HuH-7.5 (cell line): ENCODE measurements around the gene FGF11.

Source experiments
- DNase-seq: peaks from one replicate; pipeline ENCODE4 v3.0.0; 2011; ENCODE audit warnings: low spot score

Gene FGF11

DNA sequence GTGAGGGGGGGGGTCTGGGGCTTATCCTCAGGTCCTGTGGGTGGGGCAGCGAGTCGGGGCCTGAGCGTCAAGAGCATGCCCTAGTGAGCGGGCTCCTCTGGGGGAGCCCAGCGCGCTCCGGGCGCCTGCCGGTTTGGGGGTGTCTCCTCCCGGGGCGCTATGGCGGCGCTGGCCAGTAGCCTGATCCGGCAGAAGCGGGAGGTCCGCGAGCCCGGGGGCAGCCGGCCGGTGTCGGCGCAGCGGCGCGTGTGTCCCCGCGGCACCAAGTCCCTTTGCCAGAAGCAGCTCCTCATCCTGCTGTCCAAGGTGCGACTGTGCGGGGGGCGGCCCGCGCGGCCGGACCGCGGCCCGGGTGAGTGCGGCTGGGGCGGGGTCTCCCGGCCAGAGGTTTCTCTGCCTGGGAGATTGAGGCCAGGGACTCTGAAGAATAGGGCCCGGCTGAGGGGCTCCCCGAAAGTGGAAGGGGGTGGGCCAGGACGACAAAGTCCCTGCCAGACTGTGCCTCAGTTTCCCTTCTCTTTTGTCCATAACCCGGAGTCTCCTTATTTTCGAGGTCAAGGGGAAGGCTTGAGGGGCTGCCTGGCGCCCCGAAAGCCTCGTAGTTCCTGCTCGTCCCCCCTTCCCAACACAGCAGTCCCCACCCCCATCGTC, at the start of gene FGF11:
Gene FGF11, plus strand, starts transcription at position 51 of the 651 bp plus-strand sequence. Its CDS starts 109 bp downstream, at position 160.
- no peak for DNase-seq

DNA sequence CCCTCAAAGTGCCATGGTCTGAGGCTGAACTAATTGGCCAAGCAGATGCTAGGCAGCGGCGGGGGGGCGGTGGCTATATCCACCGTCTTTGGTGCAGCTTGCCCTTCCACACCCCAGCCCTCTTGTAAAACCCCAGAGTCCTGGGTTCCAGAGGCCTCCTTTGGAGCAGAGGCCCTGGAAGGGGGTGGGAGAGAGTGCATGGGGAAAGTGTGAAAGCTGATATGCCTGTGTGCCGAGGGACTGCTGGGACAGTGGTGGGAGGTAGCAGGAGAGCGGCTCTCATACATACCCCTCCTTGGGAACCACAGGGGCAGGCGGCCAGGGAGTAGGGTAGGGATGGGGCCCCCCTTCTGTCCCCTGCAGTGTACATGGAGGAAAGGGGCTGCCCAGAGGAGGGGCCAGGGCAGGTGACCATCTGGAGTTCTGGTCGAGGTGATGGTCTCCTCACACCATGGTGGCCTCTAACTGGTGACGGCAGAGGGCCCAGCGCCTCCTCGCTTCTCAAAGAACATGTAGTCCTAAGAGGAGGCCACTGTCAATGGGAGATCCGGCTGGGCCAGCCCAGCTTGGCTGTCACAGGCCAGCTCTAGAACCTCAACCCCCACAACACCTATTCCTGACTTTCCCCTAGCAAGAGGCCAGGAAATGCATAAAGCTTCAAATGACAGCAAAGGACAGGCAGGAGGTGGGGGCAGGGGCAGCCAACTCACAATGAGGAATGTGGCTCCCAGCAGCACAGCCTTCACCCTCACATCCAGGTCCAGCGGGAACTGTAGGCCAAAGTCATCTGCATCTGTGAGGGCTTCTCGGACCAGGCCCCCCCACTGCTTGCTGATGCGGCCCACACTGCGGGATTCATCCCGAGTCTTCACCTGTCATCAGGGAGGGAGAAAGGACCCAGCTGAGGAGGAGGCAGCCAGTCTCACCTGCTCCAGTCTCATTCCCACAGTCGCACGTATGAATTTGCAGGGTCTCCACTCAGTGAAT, 49.1 kb upstream of the FGF11 start:
- DNase-seq = no peak

DNA sequence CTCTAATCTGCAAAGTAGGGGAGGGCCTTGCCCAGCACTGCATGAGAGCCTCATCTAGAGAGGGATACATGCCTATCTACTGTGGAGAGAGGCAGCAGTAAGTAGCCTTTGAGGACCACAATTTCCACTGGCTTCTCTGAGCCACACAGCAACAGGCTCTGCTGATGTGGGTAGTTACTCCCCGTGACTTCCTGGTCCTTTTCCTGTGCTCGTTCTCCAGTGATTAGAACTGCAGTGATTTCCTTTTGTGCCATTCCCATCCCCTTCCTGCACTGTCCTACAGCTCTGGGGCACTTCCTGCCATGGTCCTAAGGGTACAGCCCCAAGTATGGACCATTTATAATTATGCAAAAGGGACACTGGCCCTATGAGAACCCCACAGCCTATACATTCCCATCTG, 48.0 kb upstream of the FGF11 start:
- DNase-seq = no peak

DNA sequence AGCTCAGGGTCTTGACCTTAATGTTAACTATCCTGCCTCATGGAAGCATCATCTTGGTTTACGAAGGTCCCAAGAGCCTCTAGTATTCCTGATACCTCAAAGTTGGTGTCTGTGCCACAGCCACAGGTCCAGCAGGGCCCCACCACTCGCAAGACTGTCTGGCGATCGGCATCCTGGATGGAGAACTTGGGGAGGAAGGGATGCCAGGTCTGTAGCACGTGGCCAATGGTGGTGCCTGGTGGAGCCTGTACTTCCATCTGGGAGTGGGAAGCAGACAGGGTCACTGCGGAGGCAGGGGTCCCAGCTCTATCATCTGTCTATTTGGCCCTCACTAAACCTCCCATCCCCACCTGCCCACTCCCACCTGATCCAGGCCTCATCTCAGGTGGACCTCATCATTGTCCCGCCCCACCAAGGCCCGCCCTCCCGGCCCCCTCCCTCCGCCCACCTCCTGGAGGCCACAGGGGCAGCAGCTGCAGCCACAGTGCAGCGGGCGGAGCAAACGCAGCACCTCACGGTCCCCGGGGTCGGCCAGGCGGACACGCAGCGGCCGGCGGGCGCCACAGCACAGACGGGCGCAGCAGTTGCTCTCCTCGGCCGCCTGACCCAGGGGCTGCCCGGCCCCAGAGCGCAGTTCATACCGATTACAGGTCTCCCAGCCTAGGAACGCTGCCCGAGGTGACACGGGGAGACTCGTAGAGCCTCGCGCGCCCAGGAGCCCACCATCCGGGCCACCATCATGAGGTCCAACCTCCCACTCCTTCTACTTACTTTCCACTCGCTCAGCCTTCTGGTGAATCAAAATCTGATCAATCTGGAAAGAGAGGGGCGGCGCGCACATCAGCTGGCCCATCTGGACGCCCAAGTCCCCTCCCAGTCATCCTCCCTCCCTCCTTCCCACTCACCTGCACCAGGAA, 46.4 kb upstream of the FGF11 start:
- no peak for DNase-seq

DNA sequence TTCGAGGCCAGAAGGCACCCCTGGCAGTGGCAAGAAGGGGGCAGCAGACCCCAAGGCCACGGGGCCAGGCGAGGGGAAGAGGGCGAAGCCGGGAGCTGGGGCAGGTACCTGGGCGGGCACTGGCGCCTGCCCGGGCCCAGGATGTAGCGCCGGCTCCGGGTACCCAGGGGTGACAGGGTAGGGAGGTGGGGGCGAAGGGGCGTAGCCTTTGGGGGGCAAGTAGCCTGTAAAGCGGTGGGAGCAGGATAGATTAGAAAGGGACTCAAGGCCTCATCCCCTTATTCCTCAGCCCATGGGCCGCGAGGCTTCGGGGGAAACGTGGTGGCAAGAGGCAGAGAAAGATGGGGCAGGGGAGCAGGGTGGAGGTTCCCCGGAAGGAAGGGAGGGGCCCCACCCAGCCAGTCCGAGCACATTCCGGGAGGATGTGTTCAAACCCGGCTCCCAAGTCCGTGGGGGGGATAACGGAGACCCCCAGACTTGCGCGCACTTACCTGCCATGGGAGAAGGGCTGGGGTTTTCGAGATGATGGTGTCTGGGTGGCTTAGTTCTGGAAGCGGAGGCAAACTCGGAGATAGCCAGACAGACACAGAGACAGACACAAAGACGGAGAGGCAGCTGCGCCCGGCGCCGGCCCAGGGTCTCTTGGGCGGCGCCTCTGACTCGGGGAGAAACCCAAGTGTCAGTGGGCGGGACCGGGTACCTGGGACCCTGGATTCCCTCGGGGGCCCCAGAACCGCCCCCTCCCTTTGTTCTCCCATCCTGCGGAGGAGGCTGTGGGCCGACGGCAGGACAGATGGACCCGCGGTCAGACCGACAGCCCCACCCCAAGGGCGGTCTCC, 45.5 kb upstream of the FGF11 start:
- DNase-seq = no peak

DNA sequence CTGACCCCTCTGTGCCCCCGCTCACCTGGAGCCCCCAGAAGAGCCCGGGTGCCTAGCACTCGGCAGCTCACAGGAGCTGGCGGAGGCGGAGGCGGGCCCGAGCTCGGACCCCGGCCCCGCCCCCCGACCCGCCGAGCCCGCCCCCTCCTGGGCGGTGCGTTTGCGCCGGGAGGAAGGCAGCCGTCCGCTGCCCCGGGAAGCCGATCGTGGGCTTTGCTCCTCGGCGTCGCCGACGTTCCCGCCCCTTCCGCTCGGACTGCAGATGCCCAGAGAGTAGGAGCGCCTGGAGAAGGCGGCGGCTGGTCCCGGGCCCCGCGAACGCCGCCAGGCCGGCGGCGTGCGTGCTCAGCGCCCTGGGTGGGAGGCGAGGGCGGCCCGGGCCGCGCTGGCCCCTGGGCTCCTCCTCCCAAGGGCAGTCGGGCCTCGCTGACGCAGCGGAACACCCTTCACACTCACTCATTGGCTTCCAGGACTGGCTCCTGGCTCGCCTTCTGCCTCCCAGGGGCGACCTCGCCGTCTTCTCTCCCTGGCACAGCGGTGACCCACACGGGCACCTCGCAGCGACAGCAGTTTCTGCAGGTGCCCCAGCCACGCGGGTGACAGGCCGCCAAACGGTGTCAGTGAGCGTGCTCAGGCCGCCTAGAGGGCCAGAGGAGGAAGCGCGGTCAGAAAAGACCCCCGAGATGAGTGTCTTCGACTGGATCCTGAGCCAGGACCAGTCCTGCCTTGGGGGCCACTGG, 44.7 kb upstream of the FGF11 start, which contains the start of gene PLSCR3:
Gene PLSCR3, minus strand, starts transcription at position 74 of the 740 bp plus-strand sequence. CDS start 415 bp downstream, outside the sequence.
- DNase-seq = peak; percentile 87

DNA sequence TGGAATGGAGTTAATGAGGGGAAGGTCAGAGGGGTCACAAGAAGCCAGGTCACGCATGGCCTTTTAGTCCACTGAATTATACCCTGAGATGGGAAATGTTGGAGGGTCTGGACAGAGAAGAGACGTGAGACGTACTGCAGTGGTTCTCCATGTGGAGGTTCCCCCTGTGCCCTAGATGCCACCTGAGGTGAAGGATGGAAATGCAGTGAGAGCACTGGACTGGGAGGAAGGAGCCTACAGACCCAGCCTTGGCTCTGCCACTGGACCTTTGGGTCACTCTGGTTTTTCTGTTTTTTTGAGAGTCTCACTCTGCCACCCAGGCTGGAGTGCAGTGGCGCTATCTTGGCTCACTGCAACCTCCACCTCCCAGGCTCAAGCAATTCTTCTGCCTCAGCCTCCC, 43.2 kb upstream of the FGF11 start:
- no peak for DNase-seq

DNA sequence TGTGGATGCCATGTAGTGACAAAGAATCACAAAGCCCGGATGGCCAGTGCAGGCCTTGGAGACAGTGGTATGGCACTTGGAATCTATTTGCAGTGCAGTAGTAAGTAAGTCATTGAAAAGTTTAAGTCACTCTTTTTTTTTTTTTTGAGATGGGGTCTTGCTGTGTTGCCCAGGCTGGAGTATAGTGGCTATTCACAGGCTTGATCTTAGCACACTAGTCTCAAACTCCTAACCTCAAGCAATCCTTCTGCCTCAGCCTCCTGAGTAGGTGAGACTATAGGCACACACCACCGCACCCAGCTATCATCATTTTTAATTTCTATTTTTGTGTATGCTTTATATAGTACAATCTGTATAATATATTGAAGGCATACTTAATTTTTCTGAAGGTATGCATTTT, 40.7 kb upstream of the FGF11 start:
- no peak for DNase-seq

DNA sequence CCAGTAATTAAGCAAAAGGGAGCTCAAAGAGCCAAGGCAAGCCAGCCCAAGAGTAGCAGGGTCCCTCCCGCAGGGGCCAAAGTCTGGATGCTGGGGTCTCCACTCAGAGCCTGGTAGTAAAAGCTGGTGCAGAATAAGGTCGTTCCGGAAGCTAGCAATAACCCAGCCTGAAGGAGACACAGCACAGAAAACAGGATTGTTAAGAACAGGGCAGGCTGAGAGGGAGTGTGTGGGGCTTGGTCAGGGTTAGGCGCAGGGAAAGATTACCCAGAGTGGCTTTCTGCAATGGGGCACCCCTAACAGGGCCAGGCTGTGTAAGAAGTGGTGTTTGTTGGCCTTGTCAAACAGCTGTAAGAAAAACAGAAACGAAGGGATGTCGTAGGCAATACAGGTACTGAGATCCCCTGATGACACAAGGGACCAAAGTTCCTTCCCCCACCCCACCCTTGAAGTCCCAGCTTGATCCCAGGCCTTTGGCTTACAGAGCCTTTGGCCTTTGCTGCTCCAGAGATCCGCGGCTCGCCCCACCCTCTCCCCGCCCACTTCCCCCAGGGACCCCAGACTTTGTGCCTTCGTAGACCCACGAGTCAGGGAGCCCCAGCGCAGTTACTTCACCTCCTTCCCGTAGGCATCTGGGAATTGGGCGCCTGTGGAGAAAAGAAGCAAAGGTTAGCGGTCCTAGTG, 36.1 kb upstream of the FGF11 start:
- no peak for DNase-seq

DNA sequence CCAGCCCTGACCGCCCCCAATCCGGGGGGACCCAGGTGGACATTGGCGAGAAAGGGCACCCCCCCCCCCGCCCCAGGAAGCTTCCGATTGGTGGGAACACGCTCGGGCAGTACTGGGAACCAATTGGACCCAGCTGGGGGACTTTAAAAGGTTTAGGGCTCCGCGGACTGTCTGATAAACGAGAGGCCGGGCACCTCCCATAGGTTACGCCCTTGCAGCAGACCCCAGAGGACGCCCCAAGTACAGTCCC, 35.7 kb upstream of the FGF11 start:
- peak; percentile 75 for DNase-seq

DNA sequence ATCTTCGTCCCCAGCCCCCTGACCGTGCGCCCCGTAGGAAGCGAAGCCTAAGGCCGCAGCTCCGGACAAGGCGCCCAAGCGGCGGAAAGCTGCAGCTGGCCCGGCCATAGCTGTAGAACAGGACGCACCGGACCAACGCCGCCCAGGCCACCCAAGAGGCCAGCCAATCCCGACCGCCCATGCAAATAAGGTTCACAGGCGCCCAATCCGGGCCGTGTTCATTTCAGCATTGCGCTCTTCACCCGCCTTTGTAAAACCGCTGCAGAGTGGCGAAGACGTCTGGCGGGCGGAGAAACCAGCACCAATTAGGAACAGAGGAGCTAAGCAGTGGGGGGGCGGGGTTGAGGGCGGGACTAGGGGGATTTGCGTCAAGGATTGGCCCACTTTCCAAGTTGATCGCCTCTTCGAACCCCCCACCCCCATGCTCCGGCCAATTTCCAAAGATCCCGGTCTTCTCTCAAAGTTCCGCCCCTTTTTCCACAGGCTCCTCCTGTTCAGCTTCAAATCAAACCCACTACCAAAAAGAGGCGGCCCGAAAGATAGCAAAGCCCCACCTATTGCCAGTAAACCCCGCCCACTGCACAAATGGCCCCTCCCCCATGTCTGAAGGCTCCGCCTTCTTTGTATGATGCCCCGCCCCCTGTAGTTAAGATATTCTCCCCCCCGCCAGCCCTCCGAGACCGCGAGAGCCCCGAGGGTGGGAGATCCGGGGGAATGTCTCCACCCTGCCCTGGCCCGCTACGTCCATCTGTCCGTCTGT, 35.2 kb upstream of the FGF11 start, which contains the start of gene TMEM256:
Gene TMEM256, minus strand, starts transcription at position 121 of the 760 bp plus-strand sequence. Its CDS starts 13 bp downstream, at position 108.
- DNase-seq = peak; percentile 96

DNA sequence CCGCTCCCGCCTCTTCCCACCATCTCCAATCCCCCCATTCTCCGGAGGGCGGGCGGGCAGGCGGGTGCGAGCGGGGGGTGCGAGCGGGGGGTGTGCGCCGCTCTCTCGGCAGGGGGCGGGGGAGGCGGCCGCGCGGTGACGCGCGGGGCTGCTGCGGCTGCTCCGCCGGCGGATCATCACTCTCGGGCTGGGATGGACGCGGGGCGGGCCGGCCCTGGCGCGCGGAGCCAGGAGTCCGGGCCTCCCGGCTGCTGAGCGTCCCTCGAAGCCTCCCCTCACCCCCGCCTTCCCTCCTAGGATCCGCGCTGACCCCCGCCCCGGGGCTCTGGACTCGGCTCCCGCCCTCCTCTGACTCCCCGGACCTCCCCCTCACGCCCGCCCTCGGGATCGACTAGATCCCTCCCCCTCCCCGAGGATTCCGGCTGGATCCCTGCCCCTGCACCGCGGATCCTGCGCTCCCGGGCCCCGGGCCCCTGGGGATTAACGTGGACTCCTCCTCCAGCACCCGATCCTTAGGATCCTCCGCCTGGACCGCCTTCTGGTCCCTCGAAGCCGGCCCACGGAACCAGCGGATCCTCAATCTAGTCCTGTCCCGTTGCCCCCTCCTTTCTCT, 34.5 kb upstream of the FGF11 start:
- peak; percentile 66 for DNase-seq

DNA sequence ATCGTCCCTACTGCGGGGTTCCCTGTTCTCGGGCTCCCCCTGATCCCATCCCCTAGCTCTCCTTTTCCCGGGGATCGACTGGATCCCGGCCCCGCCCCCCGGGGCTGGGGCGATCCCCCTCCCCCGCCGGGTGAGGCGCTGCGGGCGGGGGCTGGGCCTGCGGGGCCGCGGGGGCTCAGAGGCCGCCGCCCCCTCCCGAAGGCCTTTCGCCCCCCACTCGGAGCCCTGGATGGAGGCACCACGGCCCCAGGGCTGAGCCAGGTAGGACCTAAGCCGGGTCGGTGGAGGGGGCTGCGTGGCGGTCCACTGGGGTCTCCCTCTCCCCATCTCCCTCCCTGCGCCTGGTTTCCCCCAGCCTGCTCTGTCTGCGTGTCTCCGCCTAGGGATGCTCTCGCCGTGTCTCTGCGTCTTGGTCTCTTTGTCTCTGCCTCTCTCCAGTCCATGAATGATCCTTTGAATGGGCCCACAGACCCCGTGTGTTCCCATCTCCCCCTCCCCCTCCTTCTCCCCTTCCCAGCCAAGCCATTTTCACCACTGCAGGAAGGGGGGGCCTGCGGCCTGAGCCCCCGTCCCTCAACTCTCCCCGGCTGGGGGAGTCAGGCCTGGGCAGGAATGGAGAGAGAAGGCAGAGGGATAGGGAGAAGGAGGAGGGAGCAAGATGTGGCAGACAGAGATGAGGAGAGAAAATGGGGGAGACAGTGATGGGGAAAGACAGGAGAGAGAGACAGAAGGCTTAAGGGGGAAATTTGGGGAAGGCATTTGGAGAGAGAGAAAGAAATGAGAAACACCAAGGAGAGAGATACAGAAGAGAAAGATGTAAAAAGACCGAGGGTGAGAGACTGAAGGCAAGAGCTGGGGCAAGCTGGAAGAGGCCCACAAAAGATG, 33.7 kb upstream of the FGF11 start:
- DNase-seq = no peak

DNA sequence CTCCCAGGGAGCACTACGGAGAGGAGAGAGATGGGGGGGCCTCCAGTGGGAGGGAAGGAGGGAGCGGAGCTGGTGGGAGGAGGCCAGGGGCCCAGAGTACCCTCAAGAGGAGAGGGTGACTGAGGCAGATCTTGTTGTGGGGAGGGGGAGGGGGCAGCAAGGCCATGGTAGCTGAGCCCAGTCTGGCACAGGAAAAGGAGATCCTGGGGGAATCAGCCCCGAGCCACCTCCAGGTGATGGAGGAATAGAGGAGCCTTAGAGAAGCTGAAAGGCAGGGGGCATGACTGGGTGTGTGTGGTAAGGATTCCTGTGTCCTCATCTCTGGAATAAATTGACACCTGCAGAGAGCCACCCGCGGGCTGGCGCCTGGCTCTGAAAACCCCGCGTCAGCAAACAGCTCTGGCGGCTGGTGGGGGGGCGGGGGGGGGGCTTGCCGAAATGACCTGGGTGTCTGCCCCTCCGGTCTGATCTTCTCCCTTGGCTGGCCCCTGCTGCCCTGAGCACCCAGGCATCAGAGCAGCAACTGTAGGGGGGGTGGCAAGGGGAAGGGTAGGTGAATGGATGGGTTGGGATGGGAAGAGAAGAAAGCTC, 33.0 kb upstream of the FGF11 start:
- DNase-seq = no peak

DNA sequence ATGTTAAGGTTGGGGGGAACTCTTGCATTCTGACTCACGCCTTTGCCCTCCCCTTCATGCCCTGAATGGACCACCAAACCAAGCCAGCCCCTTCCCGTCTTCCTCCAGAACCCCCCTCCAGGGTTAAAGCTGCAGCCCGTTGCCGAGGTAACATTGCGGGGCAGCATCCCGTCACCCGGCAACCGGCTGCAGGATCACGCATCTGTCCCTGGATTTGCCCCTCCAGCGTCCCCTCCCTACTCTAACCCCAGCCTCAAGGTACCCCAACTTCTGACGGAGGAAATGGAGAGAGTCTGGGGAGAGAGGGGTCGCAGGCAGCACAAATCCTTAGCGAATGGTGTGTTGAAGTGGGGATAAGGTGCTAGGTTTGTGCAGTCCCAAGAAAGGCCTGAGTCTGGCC, 32.2 kb upstream of the FGF11 start:
- no peak for DNase-seq

DNA sequence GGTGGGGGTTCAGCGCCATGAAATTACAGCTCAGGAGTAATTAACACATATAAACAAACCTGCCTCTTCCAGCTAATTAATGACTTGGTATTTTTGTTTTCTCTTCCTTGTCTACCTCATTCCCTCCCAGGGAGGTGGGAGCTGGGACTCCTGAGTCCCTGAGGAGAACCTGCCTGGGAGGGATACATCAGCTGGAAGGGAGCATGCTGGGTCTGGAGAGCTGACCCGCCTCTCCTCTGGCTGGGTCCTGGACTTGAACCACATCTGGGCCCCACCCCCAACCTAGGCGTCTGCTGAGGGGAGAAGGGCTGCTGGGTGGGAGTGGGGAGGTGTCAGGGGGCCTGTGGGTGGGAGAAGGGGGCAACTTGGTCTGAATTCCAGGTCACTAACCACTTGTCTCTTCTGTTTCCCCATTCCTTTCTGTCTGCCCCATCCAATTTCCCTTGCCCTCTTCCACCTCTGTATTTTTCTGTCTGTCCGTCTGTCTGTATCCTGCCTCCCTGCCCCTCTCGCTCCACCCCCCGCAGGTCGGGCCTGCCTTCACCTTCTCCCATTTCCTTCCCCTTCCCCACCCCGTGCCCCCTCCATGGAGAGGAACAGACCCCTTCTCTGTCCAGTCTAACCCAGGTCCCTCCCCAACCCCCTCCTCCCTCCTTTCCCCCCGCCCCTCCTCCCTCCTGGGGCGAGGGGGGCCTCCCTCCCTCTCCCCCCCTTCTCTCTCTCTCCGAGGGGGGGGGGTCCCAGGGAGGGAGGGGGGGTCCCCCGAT, 31.6 kb upstream of the FGF11 start, which contains the start of gene NLGN2:
Gene NLGN2, plus strand, starts transcription at position 361 of the 767 bp plus-strand sequence. CDS start 411 bp downstream, outside the sequence.
- no peak for DNase-seq
